ENCODE data around the gene TPCN2.

TPCN2 gene

DNA sequence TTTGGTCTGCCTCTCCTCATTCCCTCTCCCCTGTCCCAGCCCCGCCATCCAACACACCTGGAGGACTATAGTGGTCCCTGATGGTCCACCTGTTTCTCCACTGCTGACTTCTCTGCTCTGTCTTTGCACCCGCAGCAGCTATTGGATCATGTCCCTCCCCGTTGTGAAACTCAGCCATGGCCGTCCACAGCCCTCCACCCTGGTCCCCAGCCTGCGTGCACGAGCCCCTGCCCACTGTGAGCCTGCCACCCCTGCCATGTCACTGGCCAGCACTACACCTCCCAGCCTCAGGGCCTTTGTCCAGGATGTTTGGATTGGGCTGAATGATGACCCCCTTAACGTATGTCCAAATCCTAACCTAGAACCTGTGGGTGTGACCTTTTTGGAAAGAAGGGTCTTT lies 59.3 kb downstream of the TPCN2 start:
- no peak for DNase-seq
- H3K36me3 ChIP-seq (replicated peaks), result no peaks in the 10 kb centered on the region
- no peaks in the 10 kb centered on the region for H3K27me3 ChIP-seq (replicated peaks)
- TF ChIP-seq, protein P1, sequence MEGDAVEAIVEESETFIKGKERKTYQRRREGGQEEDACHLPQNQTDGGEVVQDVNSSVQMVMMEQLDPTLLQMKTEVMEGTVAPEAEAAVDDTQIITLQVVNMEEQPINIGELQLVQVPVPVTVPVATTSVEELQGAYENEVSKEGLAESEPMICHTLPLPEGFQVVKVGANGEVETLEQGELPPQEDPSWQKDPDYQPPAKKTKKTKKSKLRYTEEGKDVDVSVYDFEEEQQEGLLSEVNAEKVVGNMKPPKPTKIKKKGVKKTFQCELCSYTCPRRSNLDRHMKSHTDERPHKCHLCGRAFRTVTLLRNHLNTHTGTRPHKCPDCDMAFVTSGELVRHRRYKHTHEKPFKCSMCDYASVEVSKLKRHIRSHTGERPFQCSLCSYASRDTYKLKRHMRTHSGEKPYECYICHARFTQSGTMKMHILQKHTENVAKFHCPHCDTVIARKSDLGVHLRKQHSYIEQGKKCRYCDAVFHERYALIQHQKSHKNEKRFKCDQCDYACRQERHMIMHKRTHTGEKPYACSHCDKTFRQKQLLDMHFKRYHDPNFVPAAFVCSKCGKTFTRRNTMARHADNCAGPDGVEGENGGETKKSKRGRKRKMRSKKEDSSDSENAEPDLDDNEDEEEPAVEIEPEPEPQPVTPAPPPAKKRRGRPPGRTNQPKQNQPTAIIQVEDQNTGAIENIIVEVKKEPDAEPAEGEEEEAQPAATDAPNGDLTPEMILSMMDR (IDR thresholded peaks at IDR 0.05; ENCODE audit: low read depth, low read length, missing control alignments), result no peak
- H3K27ac ChIP-seq, result no peak overlapping the region
- no peak overlapping the region for H3K4me3 ChIP-seq (ENCODE audit: low read depth, low read length)
- in situ Hi-C loops (cut with HindIII; ENCODE audit: low pct_ligation_motif_present, low sequenced_read_pairs), result loop anchor here (25.0 kb wide), 1 partner anchor 554 kb away; no protein-coding TSS in a partner anchor

DNA sequence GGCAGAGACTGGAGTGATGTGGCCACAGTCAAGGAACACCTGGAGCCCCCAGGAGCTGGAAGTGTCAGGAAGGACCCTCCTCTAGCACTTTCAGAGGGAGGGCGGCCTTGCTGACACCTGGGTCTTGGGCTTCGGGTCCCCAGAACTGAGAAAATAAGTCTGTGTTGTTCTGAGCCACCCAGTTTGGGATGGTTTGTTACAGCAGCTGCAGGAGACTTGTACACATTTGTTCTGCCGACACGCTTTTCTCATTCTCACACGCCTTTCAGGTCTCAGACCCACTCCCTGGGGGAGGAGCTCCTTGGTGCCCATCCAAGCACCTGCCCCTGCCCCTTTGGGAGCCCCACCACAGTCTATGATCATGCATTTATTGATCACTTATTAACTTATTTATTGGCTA lies 59.8 kb downstream of the TPCN2 start:
- Histone ChIP-seq H3K27ac (no peak overlapping the region), H3K27me3 (replicated peaks) (no peaks in the 10 kb centered on the region), H3K4me3 (ENCODE audit: low read depth, low read length) (no peak overlapping the region), H3K36me3 (replicated peaks) (no peaks in the 10 kb centered on the region)
- DNase-seq, result no peak
- in situ Hi-C loops (cut with HindIII; ENCODE audit: low pct_ligation_motif_present, low sequenced_read_pairs), result loop anchor here (25.0 kb wide), 1 partner anchor 554 kb away; no protein-coding TSS in a partner anchor
- TF ChIP-seq, protein P1 (IDR thresholded peaks at IDR 0.05; ENCODE audit: low read depth, low read length, missing control alignments), result no peak

DNA sequence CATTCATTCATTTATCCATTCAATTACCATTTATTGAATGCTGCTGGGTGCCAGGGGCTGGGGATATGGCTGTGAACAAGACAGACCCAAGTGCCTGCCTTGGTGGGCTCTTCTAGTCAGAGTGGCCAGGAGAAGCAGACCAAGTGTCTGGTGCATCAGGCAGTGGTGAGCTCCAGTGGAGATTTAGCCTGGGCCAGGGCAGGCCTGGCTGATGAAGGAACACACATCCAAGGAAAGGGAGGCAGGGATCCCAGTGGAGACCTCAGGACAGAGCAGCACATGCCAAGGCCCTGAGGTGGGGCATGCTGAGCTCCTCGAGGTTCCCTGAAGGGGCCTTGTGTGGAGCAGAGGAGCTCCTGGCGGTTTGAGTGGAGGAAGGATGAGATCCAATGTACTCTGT lies 60.4 kb downstream of the TPCN2 start:
- TF ChIP-seq, protein P1 (IDR thresholded peaks at IDR 0.05; ENCODE audit: low read depth, low read length, missing control alignments), result no peak
- no peaks in the 10 kb centered on the region for H3K36me3 ChIP-seq (replicated peaks)
- H3K27ac ChIP-seq, result no peak overlapping the region
- DNase-seq, result no peak
- no peak overlapping the region for H3K4me3 ChIP-seq (ENCODE audit: low read depth, low read length)
- in situ Hi-C loops (cut with HindIII; ENCODE audit: low pct_ligation_motif_present, low sequenced_read_pairs), result loop anchor here (25.0 kb wide), 1 partner anchor 553 kb away; no protein-coding TSS in a partner anchor
- H3K27me3 ChIP-seq (replicated peaks), result no peaks in the 10 kb centered on the region

DNA sequence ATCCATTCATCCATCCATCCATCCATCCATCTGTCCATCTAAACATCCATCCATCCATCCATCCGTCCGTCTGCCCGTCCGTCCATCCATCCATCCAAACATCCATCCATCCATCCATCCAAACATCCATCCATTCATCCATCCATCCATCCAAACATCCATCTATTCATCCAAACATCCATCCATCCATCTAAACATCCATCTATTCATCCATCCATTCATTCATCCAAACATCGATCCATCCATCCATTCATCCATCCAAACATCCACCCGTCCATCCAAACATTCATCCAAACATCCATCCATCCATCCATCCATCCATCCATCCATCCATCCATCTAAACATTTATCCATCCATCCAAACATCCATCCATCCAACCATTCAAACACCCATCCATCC lies 61.7 kb downstream of the TPCN2 start:
- no peak for DNase-seq
- Histone ChIP-seq H3K4me3 (ENCODE audit: low read depth, low read length) (no peak overlapping the region), H3K27me3 (replicated peaks) (no peaks in the 10 kb centered on the region), H3K36me3 (replicated peaks) (no peaks in the 10 kb centered on the region), H3K27ac (no peak overlapping the region)
- TF ChIP-seq, protein P1 (IDR thresholded peaks at IDR 0.05; ENCODE audit: low read depth, low read length, missing control alignments), result no peak
- in situ Hi-C loops (cut with HindIII; ENCODE audit: low pct_ligation_motif_present, low sequenced_read_pairs), result loop anchor here (10.0 to 25.0 kb wide), 2 partner anchors 124 to 552 kb away; no protein-coding TSS in a partner anchor

DNA sequence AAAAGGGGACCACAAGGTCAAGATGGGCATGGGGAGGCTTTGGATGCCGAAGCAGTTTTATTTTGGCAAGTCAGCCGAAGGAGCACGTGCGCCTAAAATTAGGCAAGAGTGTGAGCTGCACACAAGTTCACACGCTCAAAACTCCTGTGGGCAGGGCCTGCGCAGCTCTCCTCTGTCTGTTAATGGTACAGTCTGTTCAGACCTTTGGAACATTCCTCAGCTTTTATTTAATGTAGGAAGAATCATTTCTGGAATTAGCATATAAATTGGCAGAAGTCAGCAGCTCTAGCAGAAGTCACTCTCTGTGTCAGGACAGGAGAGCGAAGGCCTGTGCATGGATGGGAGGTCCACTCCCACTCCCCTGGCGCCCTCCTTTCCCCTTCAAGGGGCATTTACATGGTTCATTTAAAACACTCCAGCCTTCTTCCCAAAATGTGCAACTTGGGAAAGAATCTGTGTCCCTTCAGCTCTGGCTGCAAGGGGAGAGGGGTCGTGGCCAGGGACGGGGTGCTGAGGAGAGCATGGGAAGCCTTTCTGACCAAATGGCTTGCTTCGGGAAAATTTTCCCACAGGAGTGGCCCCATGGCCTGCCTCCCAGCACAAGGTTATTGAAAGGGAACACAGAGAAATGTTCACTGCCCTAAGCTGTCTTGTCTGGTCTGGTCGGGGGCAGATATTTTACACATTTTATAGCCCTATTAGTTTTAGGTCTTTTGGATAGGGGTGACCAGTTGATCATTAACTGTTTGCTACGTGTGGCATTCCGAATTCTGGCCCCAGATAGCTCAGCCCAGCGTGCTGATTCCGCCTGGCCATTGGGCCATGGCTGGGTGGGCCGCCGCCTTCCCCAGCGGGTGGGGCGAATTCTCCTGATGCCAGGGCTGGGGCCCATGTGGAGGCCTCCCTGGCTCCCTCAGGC lies 63.2 kb downstream of the TPCN2 start:
- no peak overlapping the region for H3K4me3 ChIP-seq (ENCODE audit: low read depth, low read length)
- H3K36me3 ChIP-seq (replicated peaks), result no peaks in the 10 kb centered on the region
- TF ChIP-seq, protein P1 (IDR thresholded peaks at IDR 0.05; ENCODE audit: low read depth, low read length, missing control alignments), result no peak
- no peak overlapping the region for H3K27ac ChIP-seq
- no peak for DNase-seq
- H3K27me3 ChIP-seq (replicated peaks), result no peaks in the 10 kb centered on the region
- in situ Hi-C loops (cut with HindIII; ENCODE audit: low pct_ligation_motif_present, low sequenced_read_pairs), result loop anchor here (10.0 to 25.0 kb wide), 2 partner anchors 123 to 550 kb away; no protein-coding TSS in a partner anchor
